ENCODE data around the gene TCERG1L. TPM values are rescaled to one million over a fixed set of nuclear protein-coding genes. Genes with fewer than 3 reads are reported as not detected.
"Not testable (repeated sequence)": the region's sequence is repeated elsewhere in the genome, so short reads cannot be mapped to it uniquely, and the experiment has no call there.

TCERG1L gene
- total RNA-seq, 2 donors from 2014 or later, result 4.0 to 4.2 TPM

DNA sequence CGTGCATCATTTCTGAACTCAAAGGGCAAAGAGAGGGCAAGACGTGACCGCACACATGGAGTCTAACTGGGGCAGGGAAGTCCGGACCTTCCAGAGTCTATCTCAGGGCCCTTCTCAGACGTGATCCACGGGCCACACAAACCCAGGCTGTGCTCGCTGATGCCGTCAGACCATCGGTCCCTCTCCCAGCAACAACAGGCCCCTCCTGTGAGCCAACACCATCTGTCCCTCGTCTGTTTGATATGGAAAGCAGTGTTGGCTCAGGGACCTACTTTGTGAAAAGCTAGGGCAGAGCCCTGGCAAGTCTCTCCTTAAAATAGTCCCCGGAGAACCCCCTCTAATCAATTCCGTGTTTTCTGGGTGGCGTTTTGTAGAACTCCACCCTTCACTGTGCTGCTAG, 208.8 kb downstream of the TCERG1L start:
- H3K36me3 ChIP-seq (replicated peaks in 1 of 2; ENCODE audit: insufficient read depth in 1 of 2, low read depth in 2 of 2), result no peaks in the 10 kb centered on the region
- no peak for ATAC-seq
- no peak for DNase-seq
- no peak for TF ChIP-seq POLR2A (IDR thresholded peaks at IDR 0.05)
- TF ChIP-seq, protein P1, sequence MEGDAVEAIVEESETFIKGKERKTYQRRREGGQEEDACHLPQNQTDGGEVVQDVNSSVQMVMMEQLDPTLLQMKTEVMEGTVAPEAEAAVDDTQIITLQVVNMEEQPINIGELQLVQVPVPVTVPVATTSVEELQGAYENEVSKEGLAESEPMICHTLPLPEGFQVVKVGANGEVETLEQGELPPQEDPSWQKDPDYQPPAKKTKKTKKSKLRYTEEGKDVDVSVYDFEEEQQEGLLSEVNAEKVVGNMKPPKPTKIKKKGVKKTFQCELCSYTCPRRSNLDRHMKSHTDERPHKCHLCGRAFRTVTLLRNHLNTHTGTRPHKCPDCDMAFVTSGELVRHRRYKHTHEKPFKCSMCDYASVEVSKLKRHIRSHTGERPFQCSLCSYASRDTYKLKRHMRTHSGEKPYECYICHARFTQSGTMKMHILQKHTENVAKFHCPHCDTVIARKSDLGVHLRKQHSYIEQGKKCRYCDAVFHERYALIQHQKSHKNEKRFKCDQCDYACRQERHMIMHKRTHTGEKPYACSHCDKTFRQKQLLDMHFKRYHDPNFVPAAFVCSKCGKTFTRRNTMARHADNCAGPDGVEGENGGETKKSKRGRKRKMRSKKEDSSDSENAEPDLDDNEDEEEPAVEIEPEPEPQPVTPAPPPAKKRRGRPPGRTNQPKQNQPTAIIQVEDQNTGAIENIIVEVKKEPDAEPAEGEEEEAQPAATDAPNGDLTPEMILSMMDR (IDR thresholded peaks at IDR 0.05), result no peak
- peaks cover 12% of the 10 kb centered on the region for H3K4me1 ChIP-seq
- WGBS, 2 donors, result 74 to 78% methylated on average over 13 of the region's 13 CpGs
- no peak overlapping the region for H3K27ac ChIP-seq
- intact Hi-C loops (cut with DNase I), result no loop called here
- H3K9me3 ChIP-seq, result no peaks in the 10 kb centered on the region
- no peaks in the 10 kb centered on the region for H3K27me3 ChIP-seq
- no peak overlapping the region for H3K4me3 ChIP-seq

DNA sequence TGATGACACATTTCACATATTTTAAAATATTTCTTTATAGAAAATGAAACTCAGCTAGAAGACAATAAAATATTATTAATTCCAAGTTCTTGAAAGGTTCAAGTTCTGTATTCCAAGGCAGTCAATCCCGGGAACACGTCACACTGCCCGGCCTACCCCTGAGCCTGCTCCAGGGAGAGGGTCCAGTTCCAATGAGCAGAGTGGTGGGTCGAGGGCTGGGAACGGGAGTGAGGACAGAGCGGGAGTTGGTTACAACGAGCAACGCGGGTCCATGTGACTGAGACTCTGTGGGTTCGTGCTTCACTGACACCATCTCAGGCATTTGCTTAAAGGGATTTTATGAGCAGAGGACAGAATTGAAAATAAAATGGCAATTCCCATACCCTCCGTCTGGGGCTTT, 209.4 kb downstream of the TCERG1L start:
- TF ChIP-seq POLR2A (IDR thresholded peaks at IDR 0.05), result no peak
- TF ChIP-seq, protein P1 (IDR thresholded peaks at IDR 0.05), result no peak
- intact Hi-C loops (cut with DNase I), result no loop called here
- ATAC-seq, result no peak
- 86 to 93% methylated on average over 11 of the region's 11 CpGs for WGBS, 2 donors
- no peaks in the 10 kb centered on the region for H3K9me3 ChIP-seq
- no peak overlapping the region for H3K4me3 ChIP-seq
- DNase-seq, result no peak
- H3K36me3 ChIP-seq (replicated peaks in 1 of 2; ENCODE audit: insufficient read depth in 1 of 2, low read depth in 2 of 2), result no peaks in the 10 kb centered on the region
- no peak overlapping the region for H3K27ac ChIP-seq
- H3K27me3 ChIP-seq, result no peaks in the 10 kb centered on the region
- peaks cover 12% of the 10 kb centered on the region for H3K4me1 ChIP-seq

DNA sequence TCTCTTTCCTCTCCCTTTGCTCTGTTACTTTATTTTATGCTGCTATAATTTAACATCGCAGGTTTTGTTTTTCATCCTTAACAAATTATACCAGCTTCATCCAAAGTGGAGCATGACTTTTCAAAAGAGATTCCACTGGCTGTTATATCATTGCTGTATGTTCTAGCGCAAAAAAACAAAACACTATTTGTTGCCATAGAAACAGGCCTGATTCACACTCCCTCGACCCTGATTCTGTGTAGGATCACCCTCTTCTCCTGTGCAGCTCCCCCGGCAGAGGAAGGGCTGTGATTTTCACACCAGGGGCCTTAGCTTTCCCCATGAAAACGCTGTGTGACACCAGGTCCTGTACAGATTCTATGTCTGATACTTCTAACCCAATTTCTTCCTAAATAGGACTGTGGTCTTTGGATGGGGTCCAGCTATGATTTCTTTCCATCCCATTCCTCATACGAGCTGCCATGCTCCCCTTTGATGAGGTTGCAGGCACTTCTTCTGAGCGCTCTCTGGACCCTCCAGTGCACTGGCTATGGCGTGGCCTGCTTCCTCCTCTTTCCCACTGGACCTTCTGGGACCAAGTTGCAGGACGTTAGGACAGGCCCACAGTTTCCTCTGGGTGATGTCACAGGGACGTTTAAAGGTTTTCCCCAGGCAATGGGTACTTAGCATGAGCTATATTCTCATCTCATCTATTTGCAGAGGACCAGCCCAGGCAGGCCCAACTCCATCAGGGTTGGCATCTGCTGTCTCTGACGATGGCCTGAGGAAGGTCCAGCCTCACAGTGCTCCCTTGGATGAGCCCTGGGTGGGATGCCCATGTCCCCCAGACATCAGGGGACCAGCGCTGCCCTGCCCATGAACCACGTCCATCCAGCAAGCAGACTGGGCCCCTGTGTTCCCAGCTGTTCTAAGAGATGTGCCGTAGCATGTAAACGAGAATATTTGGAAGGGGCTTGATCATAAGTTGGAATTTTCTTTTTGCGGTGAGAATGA, 210.8 kb downstream of the TCERG1L start:
- H3K9me3 ChIP-seq; H3K27me3 ChIP-seq; H3K36me3 ChIP-seq (replicated peaks in 1 of 2; ENCODE audit: insufficient read depth in 1 of 2, low read depth in 2 of 2); H3K4me3 ChIP-seq; H3K27ac ChIP-seq; DNase-seq; intact Hi-C loops (cut with DNase I); ATAC-seq: not testable (repeated sequence)
- H3K4me1 ChIP-seq, result peaks cover 12% of the 10 kb centered on the region
- 76 to 77% methylated on average over 16 of the region's 16 CpGs for WGBS, 2 donors

DNA sequence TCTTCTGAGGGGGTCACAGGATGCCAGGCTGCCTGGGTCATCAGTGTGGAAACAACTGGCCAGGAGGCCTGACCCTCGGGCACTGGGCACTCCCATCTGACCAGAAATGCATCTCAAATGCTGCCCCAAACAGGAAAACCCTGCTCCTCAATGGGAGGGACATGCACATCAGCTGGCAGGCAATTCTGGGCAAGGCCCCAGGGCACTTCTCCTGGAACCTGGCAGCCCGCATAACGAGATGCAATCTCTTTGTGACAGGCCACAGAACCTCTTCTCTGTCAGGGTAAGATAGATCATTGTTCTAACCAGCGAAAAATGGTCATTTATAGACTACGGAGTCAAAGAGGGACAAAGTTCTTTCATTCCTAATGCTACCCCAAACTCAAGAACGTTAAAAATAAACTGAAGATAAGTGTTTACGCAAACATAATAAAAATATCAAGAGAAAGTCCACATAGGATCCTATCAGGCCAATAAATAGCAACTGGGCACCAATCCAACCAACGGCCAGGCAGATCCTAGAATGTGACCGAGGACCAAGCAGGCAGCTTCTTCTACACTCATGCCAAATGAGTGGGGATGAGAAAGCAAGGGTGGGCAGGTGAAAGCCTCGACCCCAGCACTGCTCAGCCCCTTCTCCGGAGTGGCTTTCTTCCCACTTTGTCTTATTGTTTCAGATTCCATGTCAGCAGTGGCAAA, 212.3 kb downstream of the TCERG1L start:
- H3K9me3 ChIP-seq, result no peaks in the 10 kb centered on the region
- TF ChIP-seq, protein P1 (IDR thresholded peaks at IDR 0.05), result no peak
- TF ChIP-seq POLR2A (IDR thresholded peaks at IDR 0.05), result no peak
- peak; percentile 68 for ATAC-seq
- DNase-seq, result peak in 3 of 4 donors; percentile 26 to 73 (median 67)
- intact Hi-C loops (cut with DNase I), result no loop called here
- no peaks in the 10 kb centered on the region for H3K27me3 ChIP-seq
- WGBS, 2 donors, result 43 to 65% methylated on average over 11 of the region's 11 CpGs
- H3K4me3 ChIP-seq, result no peak overlapping the region
- peak overlapping the region in 2 of 4 donors; percentile 40 to 58 for H3K27ac ChIP-seq
- H3K4me1 ChIP-seq, result peaks cover 12% of the 10 kb centered on the region
- H3K36me3 ChIP-seq (replicated peaks in 1 of 2; ENCODE audit: insufficient read depth in 1 of 2, low read depth in 2 of 2), result no peaks in the 10 kb centered on the region

DNA sequence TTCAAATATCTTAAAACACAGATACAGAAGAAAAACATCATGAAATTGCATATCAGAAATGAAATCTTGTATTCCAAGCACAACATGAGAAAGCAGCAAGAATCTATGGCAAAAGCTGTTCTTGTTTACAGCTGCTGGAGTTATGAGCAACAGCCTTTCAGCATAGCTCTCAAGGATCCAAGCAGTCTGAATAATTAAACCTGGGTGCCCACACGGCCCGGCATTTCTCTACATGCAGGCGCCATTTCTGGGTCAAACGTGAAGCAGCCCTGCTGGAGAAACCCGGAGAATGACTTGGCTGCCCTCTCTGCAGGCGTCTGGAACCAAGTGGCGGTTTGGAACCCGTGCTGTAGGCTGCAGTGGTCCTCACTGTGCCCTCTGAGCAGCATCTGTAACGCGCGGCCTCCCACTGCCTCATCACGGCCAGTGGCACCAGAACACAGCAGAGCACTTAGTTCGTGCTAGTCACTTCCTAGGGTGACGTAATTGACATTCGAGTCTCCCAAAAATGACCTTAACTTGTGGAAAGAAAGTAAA, 213.0 kb downstream of the TCERG1L start:
- Histone ChIP-seq H3K27me3 (no peaks in the 10 kb centered on the region), H3K4me3 (no peak overlapping the region), H3K36me3 (replicated peaks in 1 of 2; ENCODE audit: insufficient read depth in 1 of 2, low read depth in 2 of 2) (no peaks in the 10 kb centered on the region), H3K27ac (peak overlapping the region in 2 of 4 donors; percentile 40 to 58), H3K9me3 (no peaks in the 10 kb centered on the region), H3K4me1 (peaks cover 12% of the 10 kb centered on the region)
- ATAC-seq (peak; percentile 27), DNase-seq (no peak)
- TF ChIP-seq POLR2A (IDR thresholded peaks at IDR 0.05), result no peak
- TF ChIP-seq, protein P1 (IDR thresholded peaks at IDR 0.05), result no peak
- 70 to 81% methylated on average over 9 to 15 of the region's 15 CpGs for WGBS, 2 donors
- intact Hi-C loops (cut with DNase I), result no loop called here

Measured in body of pancreas (tissue), 4 donors.